ENCODE results near the gene ITGB4. TPM values are rescaled to one million over a fixed set of nuclear protein-coding genes. Genes with fewer than 3 reads are reported as not detected.
A peak's percentile ranks its signal among the peaks of the same experiment; 100 is the strongest.

The ITGB4 gene
- total RNA-seq, 1 donor from 2014 or later: 9.7 TPM

DNA sequence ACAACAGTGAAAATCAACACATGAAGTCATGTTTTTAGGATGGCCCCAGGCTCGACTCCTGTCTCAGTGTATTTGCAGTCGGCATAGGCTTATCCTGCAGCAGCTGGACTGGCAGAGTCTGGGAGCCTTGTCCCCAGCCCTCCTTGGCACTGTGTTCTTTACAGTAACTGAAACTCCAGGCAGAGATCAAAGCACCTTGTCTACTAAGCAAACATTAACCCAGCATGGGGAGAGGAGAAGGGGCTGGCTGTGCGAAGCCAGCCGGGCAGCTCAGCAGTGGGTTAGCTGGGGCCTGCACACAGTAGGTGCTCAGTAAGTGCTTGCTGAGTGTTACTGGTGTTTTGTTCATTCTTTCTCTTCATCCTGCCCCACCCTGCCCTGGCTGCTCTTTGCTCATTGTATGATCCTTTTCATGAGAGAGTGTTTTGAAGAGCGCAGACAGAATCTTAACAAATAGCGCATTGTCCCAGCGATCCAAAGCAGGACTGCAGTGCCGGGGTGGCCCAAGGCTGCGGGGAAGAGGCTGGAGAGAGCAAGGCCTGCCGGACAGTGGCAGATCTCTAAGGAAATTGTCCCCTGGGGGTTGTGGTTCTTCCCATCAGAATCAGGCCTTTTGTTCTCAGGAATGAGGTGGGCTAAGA is 23.5 kb upstream of the ITGB4 start:
- Mint-ChIP-seq H3K4me1 (ENCODE audit: low read depth) (peaks cover 12% of the 10 kb centered on the region), H3K36me3 (ENCODE audit: insufficient read depth) (peaks cover 17% of the 10 kb centered on the region), H3K27ac (peak overlapping the region; percentile 85), H3K27me3 (no peaks in the 10 kb centered on the region), H3K9me3 (ENCODE audit: low read depth) (no peaks in the 10 kb centered on the region), H3K4me3 (ENCODE audit: low read depth) (no peak overlapping the region)
- TF ChIP-seq CTCF (IDR thresholded peaks at IDR 0.05; ENCODE audit: unreplicated experiment): no peak
- DNase-seq (ENCODE audit: low spot score, unreplicated experiment): no peak

DNA sequence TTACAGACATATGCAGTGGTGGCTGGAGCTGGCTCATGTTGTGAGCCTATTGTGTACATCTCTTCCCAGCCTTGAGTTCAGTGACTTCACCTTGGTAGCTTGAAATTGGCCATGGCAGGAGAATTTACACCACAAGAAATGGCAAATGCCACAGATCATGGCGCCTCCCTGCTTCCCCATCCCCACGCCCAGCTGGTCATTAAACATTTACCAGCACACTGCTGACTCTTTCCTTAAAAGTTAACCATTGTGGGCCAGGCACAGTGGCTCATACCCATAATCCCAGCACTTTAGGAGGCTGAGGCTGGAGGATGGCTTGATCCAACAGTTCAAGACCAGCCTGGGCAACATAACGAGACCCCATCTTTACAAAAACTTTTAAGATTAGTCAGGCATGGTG is 22.6 kb upstream of the ITGB4 start:
- Mint-ChIP-seq H3K36me3 (ENCODE audit: insufficient read depth) (peaks cover 17% of the 10 kb centered on the region), H3K4me3 (ENCODE audit: low read depth) (no peak overlapping the region), H3K4me1 (ENCODE audit: low read depth) (peaks cover 12% of the 10 kb centered on the region), H3K27me3 (no peaks in the 10 kb centered on the region), H3K9me3 (ENCODE audit: low read depth) (no peaks in the 10 kb centered on the region), H3K27ac (no peak overlapping the region)
- DNase-seq (ENCODE audit: low spot score, unreplicated experiment): no peak
- no peak for TF ChIP-seq CTCF (IDR thresholded peaks at IDR 0.05; ENCODE audit: unreplicated experiment)

GRCh38 chr17:75701288-75701687 is 20.0 kb upstream of the ITGB4 start:
- Mint-ChIP-seq H3K27ac (peak overlapping the region; percentile 6), H3K4me3 (ENCODE audit: low read depth) (no peak overlapping the region), H3K36me3 (ENCODE audit: insufficient read depth) (peaks cover 15% of the 10 kb centered on the region), H3K27me3 (no peaks in the 10 kb centered on the region), H3K4me1 (ENCODE audit: low read depth) (peaks cover 12% of the 10 kb centered on the region), H3K9me3 (ENCODE audit: low read depth) (no peaks in the 10 kb centered on the region)
- no peak for TF ChIP-seq CTCF (IDR thresholded peaks at IDR 0.05; ENCODE audit: unreplicated experiment)
- no peak for DNase-seq (ENCODE audit: low spot score, unreplicated experiment)

DNA sequence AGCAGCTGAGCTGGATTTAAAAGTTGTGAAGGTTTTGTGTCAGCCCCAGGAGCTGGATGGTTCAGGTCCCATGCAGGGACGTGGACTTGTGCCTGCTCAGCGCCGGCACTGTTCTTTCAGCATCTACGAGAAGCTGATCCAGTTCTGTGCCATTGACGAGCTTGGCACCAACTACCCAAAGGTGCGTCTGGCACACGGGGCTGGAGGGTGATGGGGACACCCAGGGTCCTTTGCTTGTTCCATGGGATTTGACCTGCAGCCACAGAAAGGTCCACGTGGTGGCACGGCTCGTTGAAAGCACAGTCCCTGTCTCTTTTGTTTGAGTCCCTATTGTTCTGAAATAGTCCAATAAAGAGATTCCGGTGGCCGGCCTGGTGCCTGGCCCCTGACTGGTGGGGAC is 18.1 kb upstream of the ITGB4 start:
- Mint-ChIP-seq H3K9me3 (ENCODE audit: low read depth) (no peaks in the 10 kb centered on the region), H3K4me1 (ENCODE audit: low read depth) (peaks cover 2% of the 10 kb centered on the region), H3K27ac (no peak overlapping the region), H3K36me3 (ENCODE audit: insufficient read depth) (peaks cover 18% of the 10 kb centered on the region), H3K4me3 (ENCODE audit: low read depth) (no peak overlapping the region), H3K27me3 (no peaks in the 10 kb centered on the region)
- no peak for DNase-seq (ENCODE audit: low spot score, unreplicated experiment)
- no peak for TF ChIP-seq CTCF (IDR thresholded peaks at IDR 0.05; ENCODE audit: unreplicated experiment)

GRCh38 chr17:75703591-75703990 is 17.7 kb upstream of the ITGB4 start:
- Mint-ChIP-seq H3K9me3 (ENCODE audit: low read depth) (no peaks in the 10 kb centered on the region), H3K4me3 (ENCODE audit: low read depth) (no peak overlapping the region), H3K36me3 (ENCODE audit: insufficient read depth) (peaks cover 18% of the 10 kb centered on the region), H3K27ac (no peak overlapping the region), H3K27me3 (no peaks in the 10 kb centered on the region), H3K4me1 (ENCODE audit: low read depth) (peaks cover 2% of the 10 kb centered on the region)
- TF ChIP-seq CTCF (IDR thresholded peaks at IDR 0.05; ENCODE audit: unreplicated experiment): no peak
- DNase-seq (ENCODE audit: low spot score, unreplicated experiment): no peak

All from progenitor cell of endocrine pancreas (in vitro differentiated cells).